NK-92 (cell line): ENCODE data around the gene SCAI.
"Not testable (repeated sequence)": the region's sequence is repeated elsewhere in the genome, so short reads cannot be mapped to it uniquely, and the experiment has no call there.

ENCODE experiments used
- DNase-seq: peaks from one replicate; lab custom pipeline; 2025; ENCODE audit not compliant: unreplicated experiment; lab: John Stamatoyannopoulos, UW

The SCAI gene

GRCh38 chr9:124949387-124949786, 193.9 kb downstream of the SCAI start:
- no peak for DNase-seq

GRCh38 chr9:124947727-124948391, 195.5 kb downstream of the SCAI start:
- no peak for DNase-seq

- no peak for DNase-seq
Observed at GRCh38 chr9:124946167-124946566, 197.2 kb downstream of the SCAI start.

GRCh38 chr9:124941679-124942561, 201.4 kb downstream of the SCAI start:
- no peak for DNase-seq

GRCh38 chr9:124940894-124941678, 202.2 kb downstream of the SCAI start, which contains the start of gene GOLGA1:
GOLGA1 (minus strand) TSS chr9:124941083; CDS start chr9:124938711, 2,372 bp downstream.
- DNase-seq = peak; percentile 57

GRCh38 chr9:124940521-124940893, 202.8 kb downstream of the SCAI start:
- DNase-seq = no peak

GRCh38 chr9:124939944-124940343, 203.4 kb downstream of the SCAI start:
- DNase-seq = no peak

- no peak for DNase-seq
Observed at GRCh38 chr9:124934290-124934689, 209.0 kb downstream of the SCAI start.

GRCh38 chr9:124932333-124932732, 211.0 kb downstream of the SCAI start:
- no peak for DNase-seq

GRCh38 chr9:124929464-124929863, 213.9 kb downstream of the SCAI start:
- no peak for DNase-seq

GRCh38 chr9:124928116-124928515, 215.2 kb downstream of the SCAI start:
- DNase-seq = no peak

GRCh38 chr9:124920394-124920793, 222.9 kb downstream of the SCAI start:
- DNase-seq = not testable (repeated sequence)

- DNase-seq = no peak
Observed at GRCh38 chr9:124914753-124915405, 228.4 kb downstream of the SCAI start.

- DNase-seq = no peak
Observed at GRCh38 chr9:124913378-124913777, 229.9 kb downstream of the SCAI start.

- no peak for DNase-seq
Observed at GRCh38 chr9:124911766-124912165, 231.6 kb downstream of the SCAI start.

- no peak for DNase-seq
Observed at GRCh38 chr9:124908098-124908497, 235.2 kb downstream of the SCAI start.

GRCh38 chr9:124906966-124907365, 236.4 kb downstream of the SCAI start:
- DNase-seq = no peak

GRCh38 chr9:124899845-124900244, 243.5 kb downstream of the SCAI start:
- DNase-seq = no peak

GRCh38 chr9:124897570-124898460, 245.5 kb downstream of the SCAI start:
- no peak for DNase-seq

GRCh38 chr9:124894741-124895170, 248.6 kb downstream of the SCAI start:
- DNase-seq = no peak
